ENCODE results near the gene ANKRD65.

- TF ChIP-seq POLR2AphosphoS5 (IDR thresholded peaks at IDR 0.05; ENCODE audit: borderline replicate concordance, low read depth, low read length) (no peak), EZH2 (IDR thresholded peaks at IDR 0.05) (no peak), FOXP2 (optimal IDR thresholded peaks at IDR 0.05; ENCODE audit: control extremely low read depth, extremely low read length, insufficient read depth) (no peak)
These were observed 12.1 kb upstream of the ANKRD65 start for GRCh38 chr1:1432951-1433803.
